Natural killer cell (primary cell): ENCODE measurements around the gene OR1I1. TPM values are rescaled to one million over a fixed set of nuclear protein-coding genes. Genes with fewer than 3 reads are reported as not detected.
A peak's percentile ranks its signal among the peaks of the same experiment; 100 is the strongest.

ENCODE experiments used
- ATAC-seq, 3 donors: fragments of 150-1000 bp in 2 of 3; fragments of 200-7000 bp in 1 of 3; cut with Tn5 transposase; 1 replicate in 1 of 3; 2 replicates in 2 of 3; pipeline ENCODE4 v1.10.0; 2021; ENCODE audit warnings: mild to moderate bottlenecking in 2 of 3, moderate library complexity in 2 of 3
- DNase-seq, 2 donors: peaks; one replicate each; pipeline versions ENCODE4 v3.0.0 to v3.0.0-alpha.2; 2013 to 2021; ENCODE audit warnings: mixed read lengths in 1 of 2
- H3K27ac ChIP-seq: one replicate; pipeline ENCODE4 v1.5.1; 2013; ENCODE audit warnings: mild to moderate bottlenecking, low read length
- H3K27me3 ChIP-seq: one replicate; pipeline ENCODE4 v1.6.1; 2013; ENCODE audit warnings: low read length; ENCODE audit not compliant: control insufficient read depth, insufficient read depth
- H3K36me3 ChIP-seq: one replicate; pipeline ENCODE4 v1.6.1; 2013; ENCODE audit warnings: low read length; ENCODE audit not compliant: control insufficient read depth, insufficient read depth
- H3K4me1 ChIP-seq: one replicate; pipeline ENCODE4 v1.6.1; 2013; ENCODE audit warnings: low read length; ENCODE audit not compliant: control insufficient read depth, insufficient read depth
- H3K4me3 ChIP-seq: one replicate; pipeline ENCODE4 v1.5.1; 2013; ENCODE audit warnings: low read length
- H3K9me3 ChIP-seq: one replicate; pipeline ENCODE4 v1.6.1; 2013; ENCODE audit warnings: low read length; ENCODE audit not compliant: control insufficient read depth, insufficient read depth
- H3K27ac Mint-ChIP-seq, 2 donors: one replicate each; pipeline ENCODE4 v1.8.0; 2022; ENCODE audit warnings: mild to moderate bottlenecking in 2 of 2, mixed read lengths in 2 of 2, moderate library complexity in 1 of 2
- H3K27me3 Mint-ChIP-seq, 2 donors: one replicate each; pipeline ENCODE4 v1.8.0; 2022; ENCODE audit warnings: low read depth in 2 of 2, mixed read lengths in 2 of 2
- H3K36me3 Mint-ChIP-seq: one replicate; pipeline ENCODE4 v1.8.0; 2022; ENCODE audit warnings: mixed read lengths
- H3K4me1 Mint-ChIP-seq, 2 donors: one replicate each; pipeline ENCODE4 v1.8.0; 2022; ENCODE audit warnings: mixed read lengths in 2 of 2
- H3K4me3 Mint-ChIP-seq: one replicate; pipeline ENCODE4 v1.8.0; 2022; ENCODE audit warnings: mild to moderate bottlenecking, moderate library complexity, mixed read lengths
- H3K9me3 Mint-ChIP-seq, 2 donors: one replicate each; pipeline ENCODE4 v1.8.0; 2022; ENCODE audit warnings: mixed read lengths in 2 of 2
- CTCF ChIP-seq: fragments of 200-600 bp; IDR thresholded peaks from one replicate; pipeline ENCODE4 v1.8.0; 2022; ENCODE audit warnings: antibody characterized with exemption
- WGBS: methylation state at CpG from one replicate; pipeline ENCODE4 v1.1.7; 2013; ENCODE audit warnings: missing lambda C conversion rate; ENCODE audit not compliant: insufficient coverage; 5-methylcytosine and 5-hydroxymethylcytosine counted together
- intact Hi-C: fragments of 100-400 bp; cut with micrococcal nuclease; formaldehyde crosslinking; loops from one replicate; pipeline ENCODE4 v1.14.2; 2022
- total RNA-seq, 4 donors: library from RNA; stranded (reverse); fragments of 120-200 nt in 1 of 4; gene quantifications; one replicate each; pipeline versions ENCODE4 v1.2.3 to v1.2.4, GENCODE V29; 2013 to 2022

The OR1I1 gene
- total RNA-seq, 3 donors from 2014 or later (not counting 1 experiment from before 2014, with no cell fraction given): not detected

- Mint-ChIP-seq H3K4me1 (peaks cover 5 to 15% of the 10 kb centered on the region in 2 donors), H3K9me3 (peaks cover 8 to 10% of the 10 kb centered on the region in 2 donors), H3K4me3 (no peak overlapping the region), H3K27me3 (peaks cover 32 to 37% of the 10 kb centered on the region in 2 donors), H3K36me3 (peaks cover 10% of the 10 kb centered on the region), H3K27ac (no peak overlapping the region)
- WGBS: 81% methylated on average over 1 of the region's 1 CpG
- Histone ChIP-seq H3K36me3 (no peaks in the 10 kb centered on the region), H3K9me3 (peaks cover 14% of the 10 kb centered on the region), H3K4me1 (peaks cover 13% of the 10 kb centered on the region), H3K27ac (no peak overlapping the region), H3K27me3 (peaks cover 9% of the 10 kb centered on the region), H3K4me3 (no peak overlapping the region)
- DNase-seq (no peak), ATAC-seq (no peak)
- no peak for TF ChIP-seq CTCF
- intact Hi-C loops: no loop called here
Observed at GRCh38 chr19:15104411-15104810, 22.4 kb downstream of the OR1I1 start.

GRCh38 chr19:15105044-15105443 lies 23.0 kb downstream of the OR1I1 start:
- H3K36me3 Mint-ChIP-seq: peaks cover 10% of the 10 kb centered on the region
- H3K4me1 Mint-ChIP-seq: peaks cover 5 to 15% of the 10 kb centered on the region in 2 donors

GRCh38 chr19:15107061-15108010 lies 25.3 kb downstream of the OR1I1 start, which contains the start of gene SYDE1:
SYDE1 (plus strand) TSS chr19:15107401; CDS start chr19:15107434, 33 bp downstream.
- peak within 1 kb of the TSS; percentile 67 for H3K4me3 Mint-ChIP-seq
- H3K4me1 Mint-ChIP-seq: peaks cover 5 to 15% of the 10 kb centered on the region in 2 donors
- Histone ChIP-seq H3K36me3 (no peaks in the 10 kb centered on the region), H3K4me3 (no peak within 1 kb of the TSS), H3K4me1 (peaks cover 13% of the 10 kb centered on the region), H3K9me3 (peaks cover 14% of the 10 kb centered on the region), H3K27me3 (peaks cover 9% of the 10 kb centered on the region), H3K27ac (no peak within 1 kb of the TSS)
- peaks cover 8 to 10% of the 10 kb centered on the region in 2 donors for H3K9me3 Mint-ChIP-seq
- ATAC-seq (no peak), DNase-seq (peak in 1 of 2 donors; percentile 35)
- H3K36me3 Mint-ChIP-seq: peaks cover 10% of the 10 kb centered on the region
- TF ChIP-seq CTCF: no peak
- H3K27me3 Mint-ChIP-seq: peaks cover 32 to 37% of the 10 kb centered on the region in 2 donors
- 2% methylated on average over 77 of the region's 78 CpGs for whole genome bisulfite sequencing
- no peak within 1 kb of the TSS for H3K27ac Mint-ChIP-seq
- intact Hi-C loops: no loop called here

More at GRCh38 chr19:15105044-15105443, 23.0 kb downstream of the OR1I1 start:
- H3K4me3 Mint-ChIP-seq: no peak overlapping the region
- DNase-seq (no peak), ATAC-seq (no peak)
- H3K36me3 ChIP-seq: no peaks in the 10 kb centered on the region
- intact Hi-C loops: no loop called here
- peaks cover 13% of the 10 kb centered on the region for H3K4me1 ChIP-seq
- H3K27me3 ChIP-seq: peaks cover 9% of the 10 kb centered on the region
- no peak overlapping the region for H3K4me3 ChIP-seq
- no peak overlapping the region for H3K27ac Mint-ChIP-seq
- H3K9me3 Mint-ChIP-seq: peaks cover 8 to 10% of the 10 kb centered on the region in 2 donors
- no peak overlapping the region for H3K27ac ChIP-seq
- peaks cover 32 to 37% of the 10 kb centered on the region in 2 donors for H3K27me3 Mint-ChIP-seq
- peaks cover 14% of the 10 kb centered on the region for H3K9me3 ChIP-seq
- 86% methylated on average over 3 of the region's 3 CpGs for WGBS
- TF ChIP-seq CTCF: no peak
